ENCODE data around the gene MAP2K5.

Gene MAP2K5

DNA sequence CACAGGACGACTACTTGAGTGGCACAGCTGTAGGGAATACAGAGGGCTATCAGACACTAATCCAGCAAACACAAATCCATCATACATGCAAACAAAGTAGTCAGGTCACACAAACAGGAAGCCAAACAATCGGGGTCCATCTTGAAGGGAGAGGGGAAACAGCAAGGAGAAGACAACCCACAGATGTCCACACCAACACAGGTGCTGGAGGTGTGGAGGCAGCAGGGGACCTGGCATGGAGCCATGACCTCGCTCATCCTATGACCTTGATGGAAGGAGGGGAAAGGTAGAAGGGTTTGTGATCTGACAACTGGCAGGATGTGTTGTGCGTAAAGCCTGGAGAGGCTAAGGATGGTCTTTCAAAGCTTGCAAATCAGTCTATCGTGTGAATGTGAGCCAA, 242.9 kb downstream of the MAP2K5 start:
- peak; percentile 11 for DNase-seq

DNA sequence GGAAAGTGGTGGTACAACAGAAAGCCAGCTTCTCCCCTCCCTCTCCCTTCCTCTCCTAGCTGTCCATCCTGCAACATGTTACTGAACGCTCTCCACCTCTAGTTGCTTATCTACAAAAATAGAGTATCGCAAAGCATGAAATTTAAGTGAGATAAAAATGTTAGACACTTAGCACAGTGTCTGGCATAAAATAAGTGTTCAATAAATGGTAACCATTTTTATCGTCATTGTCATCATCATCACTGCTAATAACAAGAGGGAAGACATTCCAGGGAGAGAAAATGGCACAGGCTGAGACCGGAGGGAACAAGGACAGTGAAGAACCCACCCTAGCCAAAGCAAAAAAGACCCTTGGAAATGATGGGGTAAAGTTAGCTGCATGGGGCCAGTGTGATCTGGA, 244.1 kb downstream of the MAP2K5 start:
- no peak for DNase-seq

DNA sequence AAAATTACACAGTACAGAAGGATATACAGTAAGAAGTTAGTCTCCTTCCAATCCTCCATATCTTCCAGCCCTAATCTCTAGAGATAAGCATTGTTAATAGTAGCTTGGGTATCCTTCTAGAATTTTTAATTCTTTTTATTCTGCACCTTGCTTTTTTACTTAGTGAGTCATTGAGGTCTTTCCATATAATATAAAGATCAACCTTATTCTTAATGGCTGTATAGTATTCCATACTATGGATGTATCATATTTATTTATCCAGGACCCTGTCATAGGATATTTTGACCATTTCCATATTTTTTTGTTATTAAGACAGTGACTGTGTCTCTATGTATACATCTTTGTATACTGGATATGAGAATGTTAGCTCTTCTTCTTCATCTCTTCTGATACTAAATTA, 246.5 kb downstream of the MAP2K5 start:
- DNase-seq = no peak

DNA sequence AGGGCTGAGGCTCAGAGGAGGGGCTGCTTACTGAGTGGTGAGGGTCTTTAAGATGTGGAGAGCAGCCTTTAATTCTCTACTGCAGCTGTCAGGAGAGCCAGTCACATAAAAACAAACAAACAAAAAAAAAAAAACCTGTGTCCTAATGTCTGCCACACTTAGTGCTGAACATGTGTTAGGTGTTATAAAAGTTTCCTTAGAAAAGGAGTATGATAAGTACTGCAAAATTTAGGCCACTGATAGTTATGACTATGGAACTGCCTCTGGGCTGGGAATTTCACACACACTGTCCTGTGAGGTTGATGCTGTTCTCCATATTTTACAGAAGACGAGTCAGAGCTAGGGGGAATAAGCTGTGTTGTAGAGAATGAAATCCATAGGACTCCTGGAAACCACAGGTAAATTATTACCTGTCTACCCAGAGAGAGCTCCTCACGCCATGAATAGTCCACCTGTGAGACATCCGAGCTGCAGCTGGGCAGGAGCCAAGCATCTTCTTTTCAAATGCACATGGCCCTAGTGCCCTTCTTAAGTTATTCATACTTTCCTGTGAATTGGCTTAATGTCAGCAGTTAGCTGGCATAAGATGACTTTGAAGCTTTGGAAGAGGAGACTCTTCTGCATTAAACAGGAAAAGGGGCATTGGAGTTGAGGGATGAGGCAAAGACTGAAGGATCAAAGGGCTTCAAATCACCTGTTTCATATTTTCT, 248.3 kb downstream of the MAP2K5 start:
- peak; percentile 27 for DNase-seq

DNA sequence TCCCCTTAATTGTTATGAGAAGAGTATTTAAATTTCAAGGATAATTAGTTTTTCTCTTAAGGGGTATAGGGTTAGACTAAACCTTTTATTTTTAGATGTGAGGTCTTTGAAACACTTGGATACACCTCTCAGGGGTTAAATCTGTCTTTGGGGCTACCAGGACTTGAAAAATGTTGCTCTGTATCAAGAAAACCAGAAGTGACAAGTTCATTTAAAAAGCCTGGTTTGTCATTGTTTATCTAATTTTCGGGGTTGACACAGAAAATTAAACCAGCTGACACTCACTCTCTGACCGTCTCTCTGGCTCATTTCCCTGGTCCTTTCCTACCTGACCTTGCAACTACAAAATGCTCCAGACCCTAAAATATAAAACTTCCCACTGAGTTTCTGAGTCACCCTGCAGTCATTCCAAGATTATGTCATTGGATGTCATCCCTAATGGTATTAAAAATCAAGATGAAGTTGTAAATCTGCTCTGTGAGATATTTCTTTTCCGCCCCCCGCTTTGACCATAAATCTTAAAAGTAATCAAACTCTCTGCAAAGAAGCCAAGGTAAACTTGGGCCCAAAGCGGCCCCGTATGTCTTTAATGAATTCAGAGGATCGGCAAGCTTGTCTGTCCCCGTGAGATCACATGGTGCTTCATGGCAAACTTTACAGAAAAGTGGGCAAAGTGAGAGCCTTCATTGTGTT, 249.9 kb downstream of the MAP2K5 start:
- DNase-seq = no peak

DNA sequence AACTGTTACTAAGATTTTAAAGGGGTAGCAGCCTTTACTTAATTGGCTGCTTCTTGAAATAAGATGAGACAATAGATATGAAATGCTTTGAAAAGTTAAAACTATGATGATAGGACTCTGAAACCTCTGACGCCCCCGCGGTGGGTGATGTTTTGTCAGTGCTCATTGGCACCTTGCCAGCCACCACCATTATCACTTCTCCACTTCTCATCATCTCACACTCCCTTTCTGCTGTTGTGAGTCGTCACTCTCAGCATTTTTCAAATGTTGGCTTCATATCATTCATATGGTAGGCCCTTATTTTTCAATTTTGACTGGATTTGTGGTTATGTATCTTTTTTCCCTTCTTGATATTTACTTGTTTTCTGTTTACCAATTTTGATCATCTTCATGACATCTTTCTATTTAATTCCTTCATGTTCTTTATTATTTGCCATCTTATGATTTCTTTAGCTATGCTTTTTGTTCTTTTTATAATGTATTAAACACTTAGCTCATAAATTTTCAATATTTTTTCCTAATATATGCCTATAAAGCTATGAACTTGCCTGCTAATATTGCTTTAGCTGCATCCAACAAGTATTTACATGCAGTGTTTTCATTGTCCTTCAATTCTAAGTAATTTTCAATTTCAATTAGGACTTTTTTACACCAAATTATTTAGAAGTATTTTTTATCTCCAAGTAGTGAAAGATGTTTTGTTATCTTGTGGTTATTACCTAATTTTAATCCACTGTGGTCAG, 252.5 kb downstream of the MAP2K5 start:
- DNase-seq = no peak

DNA sequence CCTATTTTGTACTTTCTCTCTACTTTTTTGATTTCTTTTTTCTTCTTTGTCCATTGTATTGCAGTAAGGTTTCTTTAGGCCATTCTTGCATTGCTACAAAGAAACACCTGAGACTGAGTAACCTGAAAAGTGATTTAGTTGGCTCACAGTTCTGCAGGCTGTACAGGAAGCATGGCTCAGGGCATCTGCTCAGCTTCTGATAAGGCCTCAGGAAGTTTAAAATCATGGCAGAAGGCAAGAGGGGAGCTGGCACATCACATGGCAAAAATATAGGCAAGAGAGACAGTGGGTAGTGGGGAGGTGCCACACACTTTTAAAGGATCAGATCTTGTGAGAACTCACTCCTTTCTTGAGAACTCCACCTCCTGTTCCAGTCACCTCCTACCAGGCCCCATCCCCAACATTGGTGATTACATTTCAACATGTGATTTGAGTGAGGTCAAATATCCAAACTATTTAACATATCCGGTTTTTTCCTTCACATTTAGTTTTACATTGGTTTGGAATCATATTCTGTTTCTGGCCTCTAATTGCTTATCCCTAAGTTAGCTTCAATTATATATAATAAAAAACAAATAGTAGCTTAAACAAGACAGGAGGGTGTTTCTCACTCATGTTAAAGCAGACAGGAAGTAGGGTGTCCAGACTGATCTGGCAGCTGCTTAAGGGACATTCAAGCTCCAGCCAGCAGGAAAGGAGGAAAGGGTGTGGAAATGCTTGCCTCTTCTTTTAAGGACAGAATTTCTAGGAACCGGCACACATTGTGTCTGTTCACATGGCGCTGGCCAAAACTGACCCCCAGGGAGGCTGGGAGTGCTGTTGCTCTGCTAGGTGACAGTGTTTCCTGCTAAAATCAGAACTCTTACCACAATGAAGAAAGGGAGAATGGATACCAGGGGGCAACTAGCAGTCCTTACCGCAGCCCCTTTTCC, 254.0 kb downstream of the MAP2K5 start:
- DNase-seq = no peak

DNA sequence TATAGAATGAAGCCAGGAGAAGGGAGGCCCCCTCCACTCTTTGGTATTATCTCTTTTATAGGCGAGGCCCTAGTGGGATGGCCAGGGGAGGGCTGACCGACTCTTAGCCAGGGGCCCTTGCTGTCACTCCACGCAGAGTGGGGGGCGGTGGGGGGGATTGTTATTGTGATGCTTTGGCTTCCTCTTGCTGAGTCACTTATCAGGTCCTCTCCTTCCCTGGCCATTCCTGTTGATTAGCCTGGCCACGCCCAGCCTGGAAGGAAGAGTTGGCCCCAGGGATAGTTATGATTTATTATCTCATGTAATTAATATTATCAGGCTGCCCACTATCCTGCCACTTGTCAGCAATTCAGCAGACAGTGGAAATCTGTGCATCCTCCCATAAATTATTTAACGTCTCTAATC, 257.3 kb downstream of the MAP2K5 start:
- DNase-seq = no peak

DNA sequence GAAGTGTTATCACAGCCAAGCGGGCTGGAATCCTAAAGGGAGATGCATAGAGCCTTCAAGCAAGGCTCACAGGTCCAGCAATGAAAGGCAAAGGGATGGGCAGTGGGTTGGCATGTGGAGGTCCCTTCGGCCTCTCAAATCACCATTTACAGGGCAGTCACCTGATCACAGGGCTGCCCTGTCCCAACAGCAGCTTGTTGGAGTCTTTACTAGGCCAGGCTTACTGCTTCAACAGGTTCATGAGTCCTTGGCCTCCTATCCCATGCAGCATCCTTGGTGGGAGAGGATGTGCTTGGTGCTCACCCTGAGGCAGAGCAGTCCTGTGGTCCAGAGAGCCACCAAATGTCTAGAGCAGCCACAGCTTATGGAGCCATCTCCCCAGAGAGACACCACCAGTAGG, 258.6 kb downstream of the MAP2K5 start:
- no peak for DNase-seq

DNA sequence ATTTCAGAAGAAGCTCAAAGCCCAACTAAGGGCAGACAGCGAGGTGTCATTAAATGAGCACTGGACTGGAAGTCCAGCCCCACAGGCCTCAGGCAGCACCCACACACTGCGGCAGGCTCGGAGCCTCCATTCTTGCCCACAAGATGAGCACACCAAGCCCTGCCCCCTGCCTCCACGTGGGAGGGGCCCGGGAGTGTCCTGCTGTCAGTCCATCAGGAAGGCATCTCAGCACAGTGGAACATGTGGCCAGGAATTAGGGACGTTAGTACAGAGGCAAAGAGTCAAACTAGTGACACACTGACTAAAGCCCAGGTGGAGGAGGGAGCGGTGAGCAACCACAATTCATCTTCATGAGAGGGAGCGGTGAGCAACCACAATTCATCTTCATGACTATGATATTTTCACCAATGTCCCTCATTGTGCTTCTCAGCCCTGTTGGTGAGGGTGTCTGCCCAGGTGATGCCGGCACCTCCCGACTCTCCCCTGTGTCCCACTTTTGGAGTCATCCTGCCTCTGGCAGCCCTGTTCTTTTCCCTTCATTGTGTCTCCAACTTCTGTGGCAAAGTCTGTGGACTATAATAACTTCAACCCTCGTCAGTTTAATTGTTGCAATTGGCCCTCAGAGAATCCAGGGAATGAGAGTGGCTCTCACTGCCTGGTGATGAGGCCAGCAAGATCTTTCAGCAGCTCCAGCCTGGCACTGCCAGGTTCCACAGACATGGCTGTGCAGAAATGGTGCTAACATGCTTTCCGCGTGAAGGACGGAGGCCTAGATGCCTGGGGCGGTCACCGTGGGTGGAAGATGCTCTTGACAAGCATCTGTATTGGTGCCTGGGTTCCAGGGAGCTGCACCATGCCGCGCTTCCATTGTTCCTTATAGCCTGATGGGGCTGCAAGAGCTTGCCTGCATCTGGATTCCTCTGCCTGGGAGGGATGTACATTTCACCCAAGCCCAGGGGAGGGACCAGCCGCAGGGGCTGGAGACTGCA, 259.7 kb downstream of the MAP2K5 start:
- DNase-seq = no peak

DNA sequence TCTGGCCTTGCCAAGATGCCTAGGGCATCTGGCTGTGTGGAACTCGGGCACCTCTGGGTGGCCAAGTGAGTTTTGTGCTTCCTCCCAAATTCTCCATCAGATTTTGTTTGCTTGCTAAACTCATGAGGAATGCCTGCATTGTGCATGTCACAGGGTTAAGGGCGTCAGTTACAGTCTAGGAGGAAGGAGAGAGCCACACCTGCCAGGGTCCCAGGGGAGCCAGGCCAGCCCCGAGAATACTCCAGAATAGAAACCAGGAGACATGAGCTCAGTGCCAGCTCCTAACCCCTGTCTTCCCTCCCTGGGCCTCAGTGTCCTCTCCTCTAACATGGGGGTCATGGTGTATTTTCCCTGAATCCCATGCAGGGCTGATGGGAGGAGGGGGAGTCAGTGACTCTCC, 260.8 kb downstream of the MAP2K5 start:
- DNase-seq = no peak

DNA sequence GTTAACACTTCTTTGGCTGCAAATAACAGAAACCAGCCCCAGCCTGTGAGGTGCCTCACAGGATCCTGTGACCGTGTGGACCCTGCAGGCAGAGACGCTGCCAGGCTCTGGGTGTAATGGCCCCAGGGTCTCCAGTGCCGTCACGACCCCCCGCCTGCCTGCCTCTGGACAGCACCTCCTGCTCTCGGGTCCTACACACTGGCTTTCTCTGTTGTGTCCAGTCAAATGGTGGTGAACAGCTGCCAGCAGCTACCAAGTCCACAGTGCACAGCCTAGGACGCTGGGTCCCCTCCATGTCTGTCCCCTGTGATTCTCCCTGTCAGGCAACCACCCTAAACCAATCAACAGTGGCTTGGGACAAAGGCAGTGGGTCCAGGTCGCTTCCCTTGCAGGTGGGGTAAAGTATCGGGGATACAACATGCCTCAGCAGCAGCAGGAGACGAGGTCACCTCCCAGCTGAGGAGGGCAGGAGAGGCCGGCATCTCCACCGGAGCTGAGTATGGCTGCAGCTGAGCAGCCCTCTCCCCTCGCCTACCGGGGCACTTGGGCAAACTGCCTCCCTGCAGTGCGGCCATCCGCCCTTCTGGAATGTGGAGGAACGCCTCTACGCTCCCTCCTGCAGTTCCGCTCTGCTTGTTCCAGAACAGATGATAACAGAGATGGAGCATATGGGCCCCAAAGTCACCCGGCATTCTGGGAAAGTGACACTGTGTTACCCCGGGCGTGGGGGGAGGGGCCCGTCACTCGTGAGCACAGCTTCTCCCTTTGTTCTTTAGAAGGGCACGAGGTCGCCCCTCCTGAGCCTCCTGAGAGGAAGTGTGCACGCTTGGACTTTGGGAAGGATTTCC, 261.7 kb downstream of the MAP2K5 start:
- DNase-seq = no peak

DNA sequence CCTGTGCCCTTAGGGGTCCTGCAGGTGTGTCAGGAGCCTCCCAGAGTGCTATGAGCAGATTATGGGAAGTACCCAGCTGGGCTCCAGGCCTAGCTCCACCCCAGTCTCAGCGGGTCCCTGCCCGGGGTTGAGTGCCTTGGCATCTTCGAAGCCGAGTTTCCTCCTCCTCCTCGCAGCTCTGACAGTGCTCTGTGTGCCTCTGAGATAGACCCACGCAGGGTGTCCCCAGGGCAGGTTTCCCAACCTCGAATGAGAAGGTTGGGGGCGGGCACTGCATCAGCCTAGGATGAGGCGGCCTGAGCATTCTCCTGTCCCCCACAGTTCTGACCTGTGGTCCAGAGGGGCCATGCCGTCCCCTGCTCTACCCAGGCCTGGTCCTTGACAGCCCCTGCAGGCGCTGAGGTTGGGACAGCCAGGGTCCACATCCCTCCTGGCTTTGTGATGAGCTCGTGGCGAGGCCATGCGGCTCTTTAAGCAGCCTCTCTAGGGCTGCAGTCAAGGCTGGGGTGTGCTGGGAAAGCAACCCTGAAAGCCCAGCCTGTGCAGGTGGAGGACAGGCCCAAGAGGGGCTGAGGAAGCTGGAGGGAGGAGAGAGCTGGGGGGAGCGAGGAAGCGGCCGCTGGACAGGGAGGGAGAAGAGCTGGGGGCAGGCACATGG, 262.6 kb downstream of the MAP2K5 start:
- DNase-seq = no peak

DNA sequence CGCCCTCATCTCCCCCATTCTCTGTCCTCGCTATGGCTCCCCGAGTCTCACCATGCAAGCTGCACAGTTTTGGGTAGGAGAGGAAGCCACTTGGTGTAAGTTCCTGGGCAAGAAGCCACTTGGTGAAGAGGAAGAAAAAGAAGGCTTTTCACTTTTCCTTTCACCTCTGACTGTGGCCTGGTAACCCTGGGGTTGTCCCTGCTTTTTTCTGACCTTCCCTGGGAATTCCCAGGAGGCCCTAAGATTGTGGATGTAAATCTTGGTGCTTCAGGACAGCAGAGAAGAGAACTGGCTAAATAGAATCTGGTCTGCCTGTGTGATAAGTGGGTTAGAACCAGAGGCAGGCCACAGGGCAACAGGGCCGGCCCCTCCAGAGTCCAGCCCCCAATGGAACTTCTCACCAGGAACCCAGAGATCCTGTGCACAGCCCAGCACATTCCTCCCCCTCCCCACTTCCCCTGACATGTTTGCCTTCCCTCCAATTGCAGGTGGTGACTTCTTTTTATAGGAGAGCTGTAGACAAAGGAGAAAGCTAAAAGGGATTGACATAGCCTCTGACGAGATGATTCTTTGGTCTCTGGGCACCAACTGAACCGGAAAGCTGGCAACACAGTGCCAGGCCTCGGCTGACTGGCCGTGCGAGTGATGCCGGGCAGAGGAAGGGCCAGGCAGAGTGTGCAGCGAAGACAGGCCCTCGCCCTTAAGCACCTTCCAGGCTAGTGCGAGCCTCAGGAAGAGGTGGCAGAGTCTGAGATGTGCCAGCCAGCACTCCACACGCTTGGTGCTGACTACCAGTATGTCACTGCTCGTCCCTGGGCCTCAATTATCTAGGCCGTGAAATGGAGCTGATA, 263.4 kb downstream of the MAP2K5 start:
- peak; percentile 19 for DNase-seq

DNA sequence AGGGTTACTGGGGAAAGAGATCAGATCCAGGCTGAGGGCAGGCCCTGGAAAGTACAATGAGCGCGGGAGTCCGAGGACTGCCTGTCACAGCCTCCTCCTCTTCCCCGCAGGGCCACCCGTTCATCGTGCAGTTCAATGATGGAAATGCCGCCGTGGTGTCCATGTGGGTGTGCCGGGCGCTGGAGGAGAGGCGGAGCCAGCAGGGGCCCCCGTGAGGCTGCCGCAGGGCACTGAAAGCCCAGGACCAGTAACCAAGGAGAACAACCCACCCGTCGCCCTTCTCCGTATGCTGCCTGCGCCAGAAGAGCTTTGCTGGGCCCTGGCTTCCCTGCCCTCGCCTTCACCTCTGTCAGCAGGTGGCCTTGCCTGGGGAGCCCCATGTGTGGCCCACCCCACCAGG, 264.0 kb downstream of the MAP2K5 start:
- DNase-seq = no peak

DNA sequence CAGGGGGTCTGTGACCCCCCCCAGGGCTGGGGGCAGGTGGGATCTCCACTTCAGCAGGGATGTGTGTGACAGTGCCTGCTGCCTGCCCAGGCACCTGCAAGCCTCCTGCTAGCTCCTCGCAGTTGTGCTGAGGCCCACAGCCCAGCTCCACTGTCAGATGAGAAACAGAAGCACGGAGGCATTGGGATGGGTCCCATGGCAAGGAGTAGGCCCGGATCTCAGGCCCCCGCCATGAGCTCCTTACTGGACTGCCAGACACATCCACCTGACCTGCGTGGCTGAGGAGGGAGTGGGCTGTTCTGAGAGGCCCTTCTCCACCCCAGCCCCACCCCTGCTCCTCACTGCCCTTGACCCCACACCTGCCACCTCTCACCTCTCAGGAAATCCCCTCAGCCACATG, 264.6 kb downstream of the MAP2K5 start:
- no peak for DNase-seq

DNA sequence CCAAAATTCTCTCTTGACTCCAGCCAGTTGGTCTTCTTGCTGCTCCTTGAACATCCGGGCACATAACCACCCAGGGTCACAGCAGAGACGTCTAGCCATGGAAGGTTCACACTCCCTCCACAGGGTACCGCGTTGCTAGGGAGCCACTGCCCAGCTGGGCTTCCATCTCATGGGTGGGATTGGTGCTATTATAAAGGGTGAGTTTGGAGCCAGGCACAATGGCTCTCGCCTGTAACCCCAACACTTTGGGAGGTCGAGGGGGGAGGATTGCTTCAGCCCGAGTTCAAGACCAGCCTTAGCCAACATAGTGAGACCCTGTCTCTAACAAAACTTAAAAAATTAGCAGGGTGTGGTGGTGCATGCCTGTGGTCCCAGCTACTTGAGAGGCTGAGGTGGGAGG, 265.3 kb downstream of the MAP2K5 start:
- DNase-seq = no peak

DNA sequence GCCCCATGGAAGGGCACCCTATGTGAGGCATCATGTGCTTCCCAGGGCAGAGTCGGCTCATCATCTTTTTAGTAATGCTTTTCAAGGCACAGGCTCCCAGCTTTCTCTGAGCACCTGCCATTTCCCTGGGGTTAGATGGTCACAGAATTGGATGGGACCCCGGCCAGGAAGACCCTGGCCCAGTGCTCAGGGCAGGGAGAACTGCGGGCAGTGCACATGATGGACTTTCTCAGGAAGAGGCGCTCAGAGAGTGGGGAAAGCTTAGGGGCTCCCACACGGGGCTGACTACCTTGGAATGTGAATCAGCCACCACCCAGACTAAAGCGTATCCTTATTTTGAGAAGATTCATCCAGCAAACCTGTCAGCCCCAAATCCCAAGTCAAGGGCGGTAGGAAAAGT, 266.3 kb downstream of the MAP2K5 start:
- DNase-seq = no peak

DNA sequence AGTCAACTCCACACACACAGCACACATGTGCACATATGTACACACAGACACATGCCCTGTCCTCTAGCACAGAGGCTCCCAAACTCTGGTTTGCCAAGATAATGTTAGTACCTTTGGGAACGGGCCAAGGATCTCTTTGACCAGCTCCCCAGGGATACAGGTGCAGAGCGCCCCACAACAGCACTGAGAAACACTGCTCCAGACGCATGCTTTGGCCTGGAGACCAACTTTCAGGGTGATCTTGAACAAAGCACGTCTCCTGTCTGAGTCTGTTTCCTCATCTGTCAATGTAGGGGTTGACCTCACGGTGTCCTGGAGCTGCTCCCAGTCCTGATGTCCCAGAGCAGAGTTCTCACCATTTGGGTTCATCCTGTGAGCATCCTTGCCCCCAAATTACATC, 266.9 kb downstream of the MAP2K5 start:
- no peak for DNase-seq

Measured in NCI-H345 (cell line).